ENCODE data around the gene USP48. TPM values are rescaled to one million over a fixed set of nuclear protein-coding genes. Genes with fewer than 3 reads are reported as not detected.

The USP48 gene
- total RNA-seq, 4 donors from 2014 or later: 23.5 to 51.9 (median 39.7) TPM

GRCh38 chr1:21648791-21649190, 134.2 kb downstream of the USP48 start:
- WGBS, 2 donors: 56 to 80% methylated on average over 2 to 8 of the region's 10 CpGs
- Histone ChIP-seq H3K36me3 (no peaks in the 10 kb centered on the region), H3K27me3 (peaks cover 0 to 71% (median 2%) of the 10 kb centered on the region in 4 donors), H3K4me3 (no peak overlapping the region), H3K4me1 (peaks cover 8 to 31% (median 9%) of the 10 kb centered on the region in 3 donors), H3K9me3 (no peaks in the 10 kb centered on the region), H3K27ac (no peak overlapping the region)
- no peak for DNase-seq
- intact Hi-C loops (cut with DNase I): no loop called here
- TF ChIP-seq POLR2A (IDR thresholded peaks at IDR 0.05): no peak
- TF ChIP-seq, protein P1, sequence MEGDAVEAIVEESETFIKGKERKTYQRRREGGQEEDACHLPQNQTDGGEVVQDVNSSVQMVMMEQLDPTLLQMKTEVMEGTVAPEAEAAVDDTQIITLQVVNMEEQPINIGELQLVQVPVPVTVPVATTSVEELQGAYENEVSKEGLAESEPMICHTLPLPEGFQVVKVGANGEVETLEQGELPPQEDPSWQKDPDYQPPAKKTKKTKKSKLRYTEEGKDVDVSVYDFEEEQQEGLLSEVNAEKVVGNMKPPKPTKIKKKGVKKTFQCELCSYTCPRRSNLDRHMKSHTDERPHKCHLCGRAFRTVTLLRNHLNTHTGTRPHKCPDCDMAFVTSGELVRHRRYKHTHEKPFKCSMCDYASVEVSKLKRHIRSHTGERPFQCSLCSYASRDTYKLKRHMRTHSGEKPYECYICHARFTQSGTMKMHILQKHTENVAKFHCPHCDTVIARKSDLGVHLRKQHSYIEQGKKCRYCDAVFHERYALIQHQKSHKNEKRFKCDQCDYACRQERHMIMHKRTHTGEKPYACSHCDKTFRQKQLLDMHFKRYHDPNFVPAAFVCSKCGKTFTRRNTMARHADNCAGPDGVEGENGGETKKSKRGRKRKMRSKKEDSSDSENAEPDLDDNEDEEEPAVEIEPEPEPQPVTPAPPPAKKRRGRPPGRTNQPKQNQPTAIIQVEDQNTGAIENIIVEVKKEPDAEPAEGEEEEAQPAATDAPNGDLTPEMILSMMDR (IDR thresholded peaks at IDR 0.05): no peak

- H3K9me3 ChIP-seq: no peaks in the 10 kb centered on the region
- whole genome bisulfite sequencing, 2 donors: 19 to 53% methylated on average over 2 to 4 of the region's 4 CpGs
- H3K4me1 ChIP-seq: peaks cover 8 to 31% (median 9%) of the 10 kb centered on the region in 3 donors
- intact Hi-C loops (cut with DNase I): no loop called here
- DNase-seq: no peak
- peaks cover 0 to 75% (median 2%) of the 10 kb centered on the region in 4 donors for H3K27me3 ChIP-seq
- H3K27ac ChIP-seq: no peak overlapping the region
- H3K36me3 ChIP-seq: no peaks in the 10 kb centered on the region
- TF ChIP-seq, protein P1 (IDR thresholded peaks at IDR 0.05): no peak
- TF ChIP-seq POLR2A (IDR thresholded peaks at IDR 0.05): no peak
- no peak overlapping the region for H3K4me3 ChIP-seq
These were observed 134.6 kb downstream of the USP48 start for GRCh38 chr1:21648352-21648730.

- H3K4me1 ChIP-seq: peaks cover 8 to 29% (median 9%) of the 10 kb centered on the region in 3 donors
- DNase-seq: no peak
- H3K36me3 ChIP-seq: no peaks in the 10 kb centered on the region
- 26 to 56% methylated on average over 9 to 15 of the region's 19 CpGs for WGBS, 2 donors
- intact Hi-C loops (cut with DNase I): no loop called here
- H3K4me3 ChIP-seq: no peak overlapping the region
- no peaks in the 10 kb centered on the region for H3K9me3 ChIP-seq
- no peak for TF ChIP-seq POLR2A (IDR thresholded peaks at IDR 0.05)
- TF ChIP-seq, protein P1 (IDR thresholded peaks at IDR 0.05): no peak
- peaks cover 0 to 75% (median 2%) of the 10 kb centered on the region in 4 donors for H3K27me3 ChIP-seq
- no peak overlapping the region for H3K27ac ChIP-seq
These were observed 135.3 kb downstream of the USP48 start for GRCh38 chr1:21647431-21648351.

DNA sequence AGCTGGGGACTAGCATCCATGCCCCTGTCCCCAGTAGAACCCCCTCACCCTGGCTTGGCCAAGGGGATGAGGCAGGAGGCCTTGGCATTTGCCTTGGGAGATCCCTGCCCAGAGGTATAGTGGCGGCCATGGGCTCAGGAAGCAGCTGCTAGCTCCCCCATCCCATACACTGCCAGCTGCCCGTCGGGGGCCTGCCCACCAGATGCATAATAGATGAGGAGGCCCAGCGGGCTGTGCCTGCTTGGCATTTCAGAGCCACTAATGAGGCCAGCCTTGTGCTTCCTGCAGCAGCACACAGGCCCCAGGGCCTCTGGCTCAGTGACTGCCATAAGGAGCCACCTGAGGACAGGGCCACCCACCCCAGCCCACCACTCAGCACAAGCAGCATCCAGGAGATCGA, 137.4 kb downstream of the USP48 start:
- intact Hi-C loops (cut with DNase I): no loop called here
- H3K27me3 ChIP-seq: peaks cover 0 to 78% (median 2%) of the 10 kb centered on the region in 4 donors

More for the DNA sequence above, 137.4 kb downstream of the USP48 start:
- WGBS, 2 donors: 73 to 76% methylated on average over 5 of the region's 5 CpGs
- Histone ChIP-seq H3K4me3 (no peak overlapping the region), H3K27ac (no peak overlapping the region), H3K36me3 (no peaks in the 10 kb centered on the region), H3K9me3 (no peaks in the 10 kb centered on the region), H3K4me1 (peaks cover 0 to 10% (median 0%) of the 10 kb centered on the region in 3 donors)
- no peak for DNase-seq
- TF ChIP-seq, protein P1 (IDR thresholded peaks at IDR 0.05): no peak
- TF ChIP-seq POLR2A (IDR thresholded peaks at IDR 0.05): no peak

Measured in esophagus squamous epithelium (tissue), 5 donors.